Activated CD4-positive, alpha-beta memory T cell treated with anti-CD3 and anti-CD28 coated beads for 36 hours (primary cell): Measurements from ENCODE around the gene ZNF48. TPM values are rescaled to one million over a fixed set of nuclear protein-coding genes. Genes with fewer than 3 reads are reported as not detected.

Source experiments
- CTCF ChIA-PET: fragments of 350-600 bp; sonication (Branson Sonifier 250); formaldehyde crosslinking; loops from one replicate; lab custom pipeline; 2021; ENCODE audit warnings: antibody characterized with exemption, inconsistent platforms; lab: Charles Lee
- POLR2A ChIA-PET: fragments of 350-600 bp; sonication (Branson Sonifier 250); formaldehyde crosslinking; loops from one replicate; lab custom pipeline; 2021; ENCODE audit warnings: antibody characterized with exemption; lab: Charles Lee
- DNase-seq: peaks from one replicate; pipeline ENCODE4 v3.0.0-alpha.2; 2020
- H3K27ac Mint-ChIP-seq: one replicate; pipeline ENCODE4 v1.8.0; 2021; ENCODE audit warnings: mixed read lengths
- H3K27me3 Mint-ChIP-seq: one replicate; pipeline ENCODE4 v1.8.0; 2021; ENCODE audit warnings: mixed read lengths
- H3K36me3 Mint-ChIP-seq: one replicate; pipeline ENCODE4 v1.8.0; 2021; ENCODE audit warnings: mixed read lengths
- H3K4me1 Mint-ChIP-seq: one replicate; pipeline ENCODE4 v1.8.0; 2021; ENCODE audit warnings: low read depth, mixed read lengths
- H3K4me3 Mint-ChIP-seq: one replicate; pipeline ENCODE4 v1.8.0; 2021; ENCODE audit warnings: mild to moderate bottlenecking, mixed read lengths
- H3K9me3 Mint-ChIP-seq: one replicate; pipeline ENCODE4 v1.8.0; 2021; ENCODE audit warnings: mixed read lengths
- intact Hi-C: fragments of 100-400 bp; cut with micrococcal nuclease; formaldehyde crosslinking; loops from one replicate; pipeline ENCODE4 v1.15.1; 2023
- total RNA-seq, 2 experiments: library from RNA; stranded (reverse); gene quantifications; one replicate each; pipeline ENCODE4 v1.2.3, GENCODE V29; 2021

ZNF48 gene
- total RNA-seq, 2 experiments from 2014 or later: 13.1 to 13.6 TPM

DNA sequence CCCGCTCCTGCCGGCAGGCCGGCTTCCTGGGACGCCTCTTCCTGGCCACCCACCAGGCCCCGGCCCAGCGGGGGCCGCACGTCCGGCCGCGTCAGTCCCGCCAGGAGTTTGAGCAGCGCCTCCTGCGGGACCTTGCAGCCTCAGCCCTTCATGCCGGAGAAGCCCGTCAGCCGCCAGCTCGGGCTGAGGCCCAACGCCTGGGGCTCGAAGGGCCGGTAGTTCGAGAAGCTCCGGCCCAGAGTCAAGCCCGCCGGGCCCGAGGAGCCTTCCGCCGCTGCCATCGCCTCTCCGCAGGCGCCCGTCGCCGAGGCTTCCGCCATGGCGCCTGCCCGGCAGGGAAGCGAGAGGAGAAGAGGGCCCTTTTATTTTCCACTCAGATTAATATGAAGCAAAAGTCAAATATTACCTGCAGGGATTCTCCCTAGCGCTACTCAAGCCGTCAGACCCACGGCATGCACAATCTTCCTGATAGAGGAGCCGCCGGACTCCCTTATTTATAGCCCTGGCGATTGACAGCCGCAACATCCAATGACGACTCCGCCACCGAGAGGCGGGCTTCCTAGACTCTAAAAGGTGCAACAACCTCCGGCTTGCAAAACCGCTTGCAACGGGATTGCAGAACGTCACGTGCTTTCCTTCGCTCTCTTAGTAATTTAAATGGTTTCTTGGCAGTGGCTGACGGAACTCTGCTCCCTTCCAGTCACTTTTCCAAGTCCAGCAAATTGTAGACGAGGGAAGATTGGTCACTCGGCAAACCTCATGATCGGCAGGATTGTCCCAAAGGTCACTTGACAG, 50.4 kb downstream of the ZNF48 start, which contains the start of gene SEPHS2:
Gene SEPHS2, minus strand, starts transcription at position 467 of the 795 bp plus-strand sequence. Its CDS starts 147 bp downstream, at position 320.
- DNase-seq: peak; percentile 98
- H3K27ac Mint-ChIP-seq: peak within 1 kb of the TSS; percentile 91
- no peaks in the 10 kb centered on the region for H3K27me3 Mint-ChIP-seq
- peaks cover 37% of the 10 kb centered on the region for H3K4me1 Mint-ChIP-seq
- H3K36me3 Mint-ChIP-seq: peaks cover 27% of the 10 kb centered on the region
- POLR2A ChIA-PET: interaction anchor here (1.2 to 3.4 kb wide), 7 partner anchors 10 to 133 kb away, joined by 3 to 23 read pairs (median 6); partner anchors contain the start of genes DCTPP1 and ITGAL
- H3K9me3 Mint-ChIP-seq: no peaks in the 10 kb centered on the region
- intact Hi-C loops: loop anchor here (1.0 to 5.0 kb wide), 5 partner anchors 11 to 89 kb away; partner anchors contain the start of genes ZNF747 and ZNF768
- CTCF ChIA-PET: interaction anchor here (0.6 to 7.0 kb wide), 9 partner anchors 11 to 90 kb away, joined by 3 to 63 read pairs (median 3); partner anchors contain the start of genes DCTPP1, ITGAL and ZNF771
- H3K4me3 Mint-ChIP-seq: peak within 1 kb of the TSS; percentile 90

- H3K27ac Mint-ChIP-seq: peak overlapping the region; percentile 91
- CTCF ChIA-PET: interaction anchor here (1.0 to 7.0 kb wide), 7 partner anchors 10 to 53 kb away, joined by 3 to 63 read pairs (median 5); partner anchors contain the start of genes DCTPP1 and ITGAL
- no peaks in the 10 kb centered on the region for H3K9me3 Mint-ChIP-seq
- DNase-seq: no peak
- POLR2A ChIA-PET: interaction anchor here (0.8 to 3.4 kb wide), 5 partner anchors 16 to 133 kb away, joined by 3 to 23 read pairs (median 4); partner anchors contain the start of genes DCTPP1 and ITGAL
- intact Hi-C loops: loop anchor here (5.0 kb wide), 1 partner anchor 41 kb away; no protein-coding TSS in a partner anchor
- peaks cover 27% of the 10 kb centered on the region for H3K36me3 Mint-ChIP-seq
- H3K27me3 Mint-ChIP-seq: no peaks in the 10 kb centered on the region
- H3K4me1 Mint-ChIP-seq: peaks cover 41% of the 10 kb centered on the region
- H3K4me3 Mint-ChIP-seq: peak overlapping the region; percentile 90
Observed at GRCh38 chr16:30446203-30446595, 51.0 kb downstream of the ZNF48 start.

DNA sequence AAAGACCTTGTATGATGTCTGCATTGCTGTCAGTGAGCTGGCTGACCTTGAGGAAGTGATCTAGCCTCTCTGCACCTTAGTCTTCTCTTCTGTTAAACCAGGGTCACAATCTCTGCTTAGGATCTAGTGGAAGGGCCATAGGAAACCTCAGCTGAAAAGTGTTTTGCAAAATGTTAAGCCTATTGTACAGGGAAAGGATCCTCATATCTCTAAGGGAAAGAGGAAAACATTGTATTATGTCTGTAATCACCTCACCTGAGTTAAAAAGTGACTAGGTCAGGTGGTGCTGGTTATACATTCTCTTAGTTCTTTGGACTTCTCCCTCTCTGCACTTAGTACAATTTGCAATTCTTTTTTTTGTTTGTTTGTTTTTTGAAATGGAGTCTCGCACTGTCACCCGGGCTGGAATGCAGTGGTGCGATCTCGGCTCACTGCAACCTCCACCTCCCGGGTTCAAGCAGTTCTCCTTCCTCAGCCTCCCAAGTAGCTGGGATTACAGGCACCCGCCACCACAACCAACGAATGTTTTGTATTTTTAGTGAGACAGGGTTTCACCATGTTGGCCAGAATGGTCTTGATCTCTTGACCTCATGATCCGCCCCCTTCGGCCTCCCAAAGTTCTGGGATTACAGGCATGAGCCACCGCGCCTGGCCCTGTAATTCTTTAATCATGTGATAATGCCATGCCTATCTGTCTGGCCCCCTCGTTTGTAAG, 52.4 kb downstream of the ZNF48 start:
- intact Hi-C loops: loop anchor here (5.0 kb wide), 1 partner anchor 40 kb away; no protein-coding TSS in a partner anchor
- no peaks in the 10 kb centered on the region for H3K9me3 Mint-ChIP-seq
- ChIA-PET POLR2A (interaction anchor here (1.3 to 4.3 kb wide), 2 partner anchors 18 to 25 kb away, joined by 4 to 20 read pairs; partner anchors contain the start of genes DCTPP1 and ITGAL), CTCF (interaction anchor here (0.7 to 7.0 kb wide), 10 partner anchors 10 to 118 kb away, joined by 3 to 63 read pairs (median 12); partner anchors contain the start of genes DCTPP1 and ITGAL)
- H3K4me1 Mint-ChIP-seq: peaks cover 46% of the 10 kb centered on the region
- H3K36me3 Mint-ChIP-seq: peaks cover 27% of the 10 kb centered on the region
- H3K27ac Mint-ChIP-seq: peak overlapping the region; percentile 45
- no peaks in the 10 kb centered on the region for H3K27me3 Mint-ChIP-seq
- H3K4me3 Mint-ChIP-seq: no peak overlapping the region
- no peak for DNase-seq

DNA sequence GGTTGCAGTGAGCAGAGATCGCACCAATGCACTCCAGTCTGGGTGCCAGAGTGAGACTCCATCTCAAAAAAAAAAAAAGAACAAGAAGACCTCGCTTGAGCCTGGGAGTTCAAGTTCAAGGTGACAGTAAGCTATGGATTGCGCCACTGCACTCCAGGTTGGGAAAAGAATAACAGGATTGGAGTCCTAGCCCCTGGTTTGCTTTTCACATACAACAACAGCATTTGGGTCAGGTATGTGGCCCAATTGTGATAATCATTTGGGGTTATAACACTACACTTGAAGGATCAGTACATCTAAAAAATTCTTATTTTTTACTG, 53.9 kb downstream of the ZNF48 start:
- Mint-ChIP-seq H3K27me3 (no peaks in the 10 kb centered on the region), H3K9me3 (no peaks in the 10 kb centered on the region), H3K36me3 (peaks cover 15% of the 10 kb centered on the region), H3K27ac (no peak overlapping the region), H3K4me1 (peaks cover 36% of the 10 kb centered on the region), H3K4me3 (no peak overlapping the region)
- CTCF ChIA-PET: interaction anchor here (0.6 to 7.0 kb wide), 33 partner anchors 8 to 250 kb away, joined by 3 to 63 read pairs (median 5); partner anchors contain the start of genes DCTPP1, ITGAL and ZNF689
- POLR2A ChIA-PET: interaction anchor here (1.2 to 4.3 kb wide), 2 partner anchors 24 to 78 kb away, joined by 3 to 20 read pairs; partner anchors contain the start of gene ITGAL
- intact Hi-C loops: loop anchor here (1.0 to 5.0 kb wide), 2 partner anchors 24 to 38 kb away; no protein-coding TSS in a partner anchor
- no peak for DNase-seq

Other genes with a start within 250 kb of the ZNF48 start
- 1,000 to 10,000 TPM; 1,027 to 1,051 TPM for gene CORO1A, start 211.8 kb upstream of the ZNF48 start, total RNA-seq
- gene BOLA2B, start 201.8 kb upstream of the ZNF48 start, total RNA-seq: 100 to 1,000 TPM; 156 to 159 TPM
- 10 to 100 TPM; 98.8 to 99.9 TPM for gene SLX1A, start 201.5 kb upstream of the ZNF48 start, total RNA-seq
- 10 to 100 TPM; 14.2 to 15.2 TPM for gene SULT1A3, start 196.2 kb upstream of the ZNF48 start, total RNA-seq
- 10 to 100 TPM in 1 of 2 experiments, 1 to 10 TPM in 1; 6.5 to 11.9 TPM for gene NPIPB13, start 146.9 kb upstream of the ZNF48 start, total RNA-seq
- 10 to 100 TPM; 60.7 to 61.4 TPM for gene CD2BP2, start 40.1 kb upstream of the ZNF48 start, total RNA-seq
- 10 to 100 TPM; 54.7 to 54.8 TPM for gene TBC1D10B, start 24.9 kb upstream of the ZNF48 start, total RNA-seq
- gene MYL11, start 20.6 kb upstream of the ZNF48 start, total RNA-seq: 1 to 10 TPM in 1 of 2 experiments, under 1 TPM in 1; 0.83 to 1.6 TPM
- gene SEPTIN1, start 12.9 kb upstream of the ZNF48 start, total RNA-seq: 100 to 1,000 TPM; 199 to 202 TPM
- gene ZNF771, start 12.2 kb downstream of the ZNF48 start, total RNA-seq: 1 to 10 TPM; 5.4 to 5.7 TPM
- gene DCTPP1, start 34.6 kb downstream of the ZNF48 start, total RNA-seq: 10 to 100 TPM; 87.5 to 96.6 TPM
- gene SEPHS2, start 50.5 kb downstream of the ZNF48 start, total RNA-seq: 10 to 100 TPM; 61.4 to 61.7 TPM
- 100 to 1,000 TPM; 218 to 226 TPM for gene ITGAL, start 77.3 kb downstream of the ZNF48 start, total RNA-seq
- gene ZNF768, start 131.1 kb downstream of the ZNF48 start, total RNA-seq: 10 to 100 TPM; 14.2 to 14.3 TPM
- gene ZNF747, start 139.4 kb downstream of the ZNF48 start, total RNA-seq: 1 to 10 TPM; 7.2 to 7.6 TPM
- 10 to 100 TPM; 13.7 to 14.2 TPM for gene ZNF764, start 163.0 kb downstream of the ZNF48 start, total RNA-seq
- 1 to 10 TPM; 9.2 to 9.3 TPM for gene ZNF688, start 176.3 kb downstream of the ZNF48 start, total RNA-seq
- 10 to 100 TPM; 14.0 to 15.0 TPM for gene ZNF785, start 190.3 kb downstream of the ZNF48 start, total RNA-seq
- gene ZNF689, start 215.0 kb downstream of the ZNF48 start, total RNA-seq: 1 to 10 TPM; 8.7 to 9.9 TPM